ENCODE results near the gene TAGLN. TPM values are rescaled to one million over a fixed set of nuclear protein-coding genes. Genes with fewer than 3 reads are reported as not detected.

The TAGLN gene
- total RNA-seq, 2 experiments from 2014 or later = 8.4 to 9.5 TPM

DNA sequence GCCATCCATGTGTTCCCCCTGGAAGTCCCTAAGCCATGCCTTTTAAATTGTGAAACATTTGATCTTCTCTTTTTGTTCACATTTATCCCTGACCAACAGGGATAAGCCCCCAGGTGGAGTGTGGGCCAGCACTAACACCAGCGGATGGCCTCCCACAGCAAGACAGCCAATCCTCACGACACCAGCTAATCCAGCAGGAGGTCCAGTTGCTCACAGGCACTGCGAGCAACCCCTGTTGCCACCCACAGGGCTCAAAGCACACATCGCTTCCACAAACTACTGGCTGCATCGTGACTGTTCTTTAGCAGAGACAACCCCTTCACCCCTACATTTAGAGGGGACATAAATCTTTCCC is 30.7 kb downstream of the TAGLN start:
- TF ChIP-seq, protein P1, sequence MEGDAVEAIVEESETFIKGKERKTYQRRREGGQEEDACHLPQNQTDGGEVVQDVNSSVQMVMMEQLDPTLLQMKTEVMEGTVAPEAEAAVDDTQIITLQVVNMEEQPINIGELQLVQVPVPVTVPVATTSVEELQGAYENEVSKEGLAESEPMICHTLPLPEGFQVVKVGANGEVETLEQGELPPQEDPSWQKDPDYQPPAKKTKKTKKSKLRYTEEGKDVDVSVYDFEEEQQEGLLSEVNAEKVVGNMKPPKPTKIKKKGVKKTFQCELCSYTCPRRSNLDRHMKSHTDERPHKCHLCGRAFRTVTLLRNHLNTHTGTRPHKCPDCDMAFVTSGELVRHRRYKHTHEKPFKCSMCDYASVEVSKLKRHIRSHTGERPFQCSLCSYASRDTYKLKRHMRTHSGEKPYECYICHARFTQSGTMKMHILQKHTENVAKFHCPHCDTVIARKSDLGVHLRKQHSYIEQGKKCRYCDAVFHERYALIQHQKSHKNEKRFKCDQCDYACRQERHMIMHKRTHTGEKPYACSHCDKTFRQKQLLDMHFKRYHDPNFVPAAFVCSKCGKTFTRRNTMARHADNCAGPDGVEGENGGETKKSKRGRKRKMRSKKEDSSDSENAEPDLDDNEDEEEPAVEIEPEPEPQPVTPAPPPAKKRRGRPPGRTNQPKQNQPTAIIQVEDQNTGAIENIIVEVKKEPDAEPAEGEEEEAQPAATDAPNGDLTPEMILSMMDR (IDR thresholded peaks at IDR 0.05) = no peak
- ChIA-PET POLR2A (interaction anchor here (0.6 to 4.2 kb wide), 9 partner anchors 9 to 442 kb away, joined by 3 to 46 read pairs (median 6); partner anchors contain the start of genes CEP164, PAFAH1B2, SIDT2 and ZPR1), CTCF (no interaction called here)
- H3K9me3 Mint-ChIP-seq = no peaks in the 10 kb centered on the region
- H3K27ac Mint-ChIP-seq = peak overlapping the region; percentile 90
- Histone ChIP-seq H3K27me3 (ENCODE audit: control insufficient read depth in 1 of 2, insufficient read depth in 2 of 2, low read length in 2 of 2) (no peaks in the 10 kb centered on the region), H3K4me3 (ENCODE audit: low read length) (peak overlapping the region; percentile 100), H3K36me3 (ENCODE audit: insufficient read depth, low read length) (peaks cover 52% of the 10 kb centered on the region), H3K27ac (ENCODE audit: low read depth in 1 of 2, low read length in 2 of 2) (peak overlapping the region; percentile 91 to 97), H3K9me3 (ENCODE audit: control insufficient read depth in 1 of 2, insufficient read depth in 1 of 2, low read length in 2 of 2) (no peaks in the 10 kb centered on the region), H3K4me1 (ENCODE audit: insufficient read depth, low read length) (peaks cover 58% of the 10 kb centered on the region)
- no peaks in the 10 kb centered on the region for H3K27me3 Mint-ChIP-seq
- H3K4me3 Mint-ChIP-seq = peak overlapping the region; percentile 95
- ATAC-seq (ENCODE audit: poor library complexity) (no peak), DNase-seq (no peak)
- H3K36me3 Mint-ChIP-seq (ENCODE audit: low read depth) = peaks cover 89% of the 10 kb centered on the region
- peaks cover 69% of the 10 kb centered on the region for H3K4me1 Mint-ChIP-seq (ENCODE audit: low read depth)
- intact Hi-C loops (cut with DNase I, micrococcal nuclease) = loop anchor here (2.0 to 10.0 kb wide), 8 partner anchors 85 to 1345 kb away; partner anchors contain the start of genes ARCN1 (in 1 of the 2), BUD13 (in 1 of the 2), CEP164 (in 1 of the 2) and PAFAH1B2 (in 1 of the 2)

DNA sequence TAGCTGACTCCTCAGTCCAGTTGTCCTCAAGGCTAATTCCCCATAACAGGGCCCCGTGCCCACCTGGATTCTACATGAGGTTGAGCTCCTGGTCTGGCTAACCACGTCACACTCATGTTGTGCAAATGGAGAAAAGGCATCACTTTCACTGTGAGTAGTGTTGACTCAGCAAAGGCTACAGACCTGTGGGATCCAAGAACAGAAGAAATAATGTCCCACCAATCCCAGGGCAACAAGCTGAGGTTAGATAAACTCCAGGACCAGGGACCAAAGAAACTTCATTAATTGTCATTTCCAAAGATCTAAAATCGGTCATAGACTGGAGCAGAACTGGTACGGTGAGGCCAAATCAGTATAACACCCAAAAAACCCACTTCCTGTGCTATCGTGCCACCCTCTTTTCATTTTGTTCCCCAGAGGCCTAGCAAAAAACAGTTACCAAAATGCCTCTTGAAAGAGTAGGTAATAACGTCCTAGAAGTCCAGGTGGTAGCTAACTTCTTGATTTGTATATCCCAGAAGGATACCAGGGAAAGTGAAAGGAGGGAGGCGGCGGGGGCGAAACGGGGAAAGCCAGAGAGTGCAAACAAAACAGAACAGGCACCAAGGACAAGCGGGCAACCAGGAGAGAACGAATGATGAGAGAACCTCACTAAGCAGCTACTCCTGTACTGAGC is 31.3 kb downstream of the TAGLN start:
- CTCF ChIA-PET = interaction anchor here (0.6 kb wide), 1 partner anchor 85 kb away, joined by 3 read pairs; the partner anchor contains the start of gene BACE1
- intact Hi-C loops (cut with DNase I, micrococcal nuclease) = loop anchor here (5.0 to 10.0 kb wide), 4 partner anchors 97 to 1344 kb away; partner anchors contain the start of genes ARCN1 (in 1 of the 2), BUD13 (in 1 of the 2), CEP164 (in 1 of the 2) and ZPR1 (in 1 of the 2)
- H3K4me1 Mint-ChIP-seq (ENCODE audit: low read depth) = peaks cover 69% of the 10 kb centered on the region
- peak; percentile 62 for ATAC-seq (ENCODE audit: poor library complexity)
- POLR2A ChIA-PET = interaction anchor here (0.6 to 4.2 kb wide), 10 partner anchors 9 to 443 kb away, joined by 3 to 46 read pairs (median 7); partner anchors contain the start of genes CEP164, PAFAH1B2, SIDT2 and ZPR1
- H3K27me3 Mint-ChIP-seq = no peaks in the 10 kb centered on the region
- H3K4me3 ChIP-seq (ENCODE audit: low read length) = peak overlapping the region; percentile 100
- H3K27ac ChIP-seq (ENCODE audit: low read depth in 1 of 2, low read length in 2 of 2) = peak overlapping the region; percentile 91 to 97
- H3K9me3 ChIP-seq (ENCODE audit: control insufficient read depth in 1 of 2, insufficient read depth in 1 of 2, low read length in 2 of 2) = no peaks in the 10 kb centered on the region
- H3K9me3 Mint-ChIP-seq = no peaks in the 10 kb centered on the region
- H3K36me3 ChIP-seq (ENCODE audit: insufficient read depth, low read length) = peaks cover 48% of the 10 kb centered on the region
- peak overlapping the region; percentile 90 for H3K27ac Mint-ChIP-seq
- no peaks in the 10 kb centered on the region for H3K27me3 ChIP-seq (ENCODE audit: control insufficient read depth in 1 of 2, insufficient read depth in 2 of 2, low read length in 2 of 2)
- peaks cover 58% of the 10 kb centered on the region for H3K4me1 ChIP-seq (ENCODE audit: insufficient read depth, low read length)
- peak overlapping the region; percentile 95 for H3K4me3 Mint-ChIP-seq
- DNase-seq = peak in 12 of 14 experiments; percentile 4 to 82 (median 30)
- H3K36me3 Mint-ChIP-seq (ENCODE audit: low read depth) = peaks cover 84% of the 10 kb centered on the region
- TF ChIP-seq, protein P1 (IDR thresholded peaks at IDR 0.05) = no peak

DNA sequence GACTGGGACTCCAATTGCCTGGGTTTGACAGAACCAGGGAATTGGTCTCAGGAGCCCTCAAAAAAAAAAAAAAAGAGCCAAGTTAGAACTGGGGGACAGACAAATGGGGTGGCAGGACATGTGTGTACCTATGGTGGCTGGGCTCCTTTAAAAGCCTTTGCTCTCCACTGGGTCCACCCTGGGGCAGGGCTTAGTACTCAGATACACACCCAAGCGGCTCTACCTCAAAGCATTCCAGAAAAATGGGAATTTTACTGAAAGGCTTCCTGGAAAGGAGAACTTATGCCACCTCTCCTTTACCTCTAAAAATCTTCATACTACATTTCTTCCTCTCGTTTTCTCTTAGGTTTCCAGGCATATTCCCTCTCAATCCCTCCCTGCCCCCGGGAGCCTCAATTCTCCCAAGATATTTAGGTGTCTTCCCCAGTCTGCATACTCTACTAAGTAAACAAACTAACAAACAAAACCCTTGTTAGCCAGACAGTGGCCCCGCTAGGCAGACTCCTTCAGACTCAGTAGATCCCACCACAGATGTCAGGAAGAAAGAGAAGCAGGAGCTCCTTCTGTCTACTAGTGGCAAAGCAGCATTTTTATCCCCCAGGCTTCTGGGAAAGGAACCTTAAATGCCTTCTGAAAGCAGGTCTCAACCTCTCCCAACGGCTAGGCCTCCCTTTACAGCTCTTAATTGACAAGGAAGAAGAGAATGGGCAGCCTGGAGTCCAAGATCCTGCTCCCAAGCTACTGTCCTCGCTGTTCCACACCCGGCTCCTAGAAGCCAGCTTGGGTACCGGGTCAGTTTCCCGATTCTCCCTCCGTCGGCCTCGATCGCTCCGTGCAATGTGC is 32.0 kb downstream of the TAGLN start:
- Mint-ChIP-seq H3K27me3 (no peaks in the 10 kb centered on the region), H3K4me1 (ENCODE audit: low read depth) (peaks cover 68% of the 10 kb centered on the region), H3K4me3 (peak overlapping the region; percentile 95), H3K9me3 (no peaks in the 10 kb centered on the region), H3K27ac (peak overlapping the region; percentile 90), H3K36me3 (ENCODE audit: low read depth) (peaks cover 77% of the 10 kb centered on the region)
- Histone ChIP-seq H3K27ac (ENCODE audit: low read depth in 1 of 2, low read length in 2 of 2) (peak overlapping the region; percentile 91 to 97), H3K4me1 (ENCODE audit: insufficient read depth, low read length) (peaks cover 50% of the 10 kb centered on the region), H3K27me3 (ENCODE audit: control insufficient read depth in 1 of 2, insufficient read depth in 2 of 2, low read length in 2 of 2) (no peaks in the 10 kb centered on the region), H3K9me3 (ENCODE audit: control insufficient read depth in 1 of 2, insufficient read depth in 1 of 2, low read length in 2 of 2) (no peaks in the 10 kb centered on the region), H3K4me3 (ENCODE audit: low read length) (peak overlapping the region; percentile 100), H3K36me3 (ENCODE audit: insufficient read depth, low read length) (peaks cover 40% of the 10 kb centered on the region)
- ATAC-seq (ENCODE audit: poor library complexity) (no peak), DNase-seq (peak in 1 of 14 experiments; percentile 19)
- CTCF ChIA-PET = interaction anchor here (0.6 to 1.1 kb wide), 2 partner anchors 49 to 85 kb away, joined by 3 read pairs; partner anchors contain the start of gene BACE1
- TF ChIP-seq, protein P1 (IDR thresholded peaks at IDR 0.05) = no peak
- intact Hi-C loops (cut with DNase I, micrococcal nuclease) = loop anchor here (5.0 to 10.0 kb wide), 4 partner anchors 96 to 1344 kb away; partner anchors contain the start of genes ARCN1 (in 1 of the 2), BUD13 (in 1 of the 2), CEP164 (in 1 of the 2) and ZPR1 (in 1 of the 2)
- POLR2A ChIA-PET = interaction anchor here (0.7 to 4.2 kb wide), 12 partner anchors 10 to 443 kb away, joined by 3 to 46 read pairs (median 6); partner anchors contain the start of genes CEP164, PAFAH1B2, SIDT2 and ZPR1
